UCSD-AML1 (cell line): ENCODE data around the gene NCBP3.

Experiments
- DNase-seq: peaks from one replicate; lab custom pipeline; 2025; ENCODE audit not compliant: unreplicated experiment; lab: John Stamatoyannopoulos, UW

Gene NCBP3

DNA sequence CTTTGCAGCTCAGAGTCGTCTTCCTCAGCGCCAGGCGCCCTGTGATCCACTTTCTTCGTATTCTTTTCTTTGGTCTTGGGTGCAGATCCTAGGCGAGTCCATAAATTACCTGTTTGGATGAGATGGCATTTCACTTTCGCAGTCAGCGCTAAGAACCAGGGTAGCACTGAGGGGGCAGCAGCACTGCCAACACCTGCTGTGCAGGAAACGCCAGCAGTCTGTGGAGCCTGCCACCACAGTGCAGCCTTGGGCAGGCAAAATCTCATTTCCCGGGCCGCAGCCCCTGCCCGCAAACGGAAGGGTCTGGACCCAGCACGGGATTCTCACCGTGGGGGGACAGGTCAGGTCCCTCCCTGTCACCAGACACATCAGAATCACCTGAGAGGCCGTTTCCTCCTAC is 32.9 kb downstream of the NCBP3 start:
- no peak for DNase-seq

DNA sequence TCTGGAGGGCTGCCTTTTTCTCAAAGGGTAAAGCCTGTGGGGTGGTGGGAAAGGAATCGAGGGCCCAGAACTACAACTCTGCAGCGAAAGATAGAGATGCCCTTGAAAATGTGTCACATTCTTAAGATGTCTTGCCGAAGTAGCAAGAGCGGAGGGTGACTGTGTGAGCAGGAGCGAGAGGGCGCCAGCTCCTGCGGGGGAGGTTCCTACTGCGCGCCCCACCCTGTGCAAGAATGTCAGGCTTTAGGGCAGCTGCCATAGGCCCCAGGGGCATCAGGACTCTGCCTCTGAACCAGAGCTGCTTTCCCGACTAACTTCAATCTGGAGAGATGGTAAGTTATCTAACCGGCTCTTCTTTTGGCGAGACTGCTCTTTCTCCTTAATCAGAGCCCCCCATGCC is 33.3 kb downstream of the NCBP3 start:
- no peak for DNase-seq

GRCh38 chr17:3812284-3812683 is 33.8 kb downstream of the NCBP3 start:
- DNase-seq = no peak

DNA sequence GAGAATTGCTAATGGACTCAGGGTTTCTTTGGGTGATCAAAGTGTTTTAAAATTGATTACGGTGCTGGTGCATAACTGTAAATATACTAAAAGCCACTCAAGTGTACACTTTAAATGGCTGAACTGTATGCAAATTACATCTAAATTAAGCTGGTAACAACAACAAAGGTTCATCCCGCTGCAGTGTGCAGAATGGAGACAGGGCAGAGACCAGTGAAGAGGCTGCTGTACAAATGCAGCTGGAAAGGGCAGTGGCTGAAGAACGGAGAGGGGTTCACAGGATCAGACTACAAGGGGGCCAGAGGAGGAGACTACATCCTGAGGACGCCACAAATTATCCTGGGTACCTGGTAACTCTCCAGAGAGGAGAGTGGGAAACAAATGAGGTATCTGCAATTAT is 36.0 kb downstream of the NCBP3 start:
- no peak for DNase-seq

DNA sequence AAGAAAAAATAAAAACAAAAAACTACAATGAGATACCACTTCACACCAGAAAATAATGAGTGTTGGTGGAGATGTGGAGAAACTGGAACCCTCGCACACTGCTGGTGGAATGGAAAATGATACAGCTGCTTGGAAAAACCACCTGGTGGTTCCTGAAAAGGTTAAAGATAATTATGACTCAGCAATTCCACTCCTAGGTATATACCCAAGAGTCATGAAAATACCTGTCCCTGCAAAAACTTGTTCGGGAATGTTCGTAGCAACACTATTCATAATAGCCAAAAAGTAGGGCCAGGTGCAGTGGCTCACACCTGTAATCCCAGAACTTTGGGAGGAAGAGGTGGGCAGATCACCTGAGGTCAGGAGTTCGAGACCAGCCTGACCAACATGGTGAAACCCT is 36.9 kb downstream of the NCBP3 start:
- DNase-seq = no peak

DNA sequence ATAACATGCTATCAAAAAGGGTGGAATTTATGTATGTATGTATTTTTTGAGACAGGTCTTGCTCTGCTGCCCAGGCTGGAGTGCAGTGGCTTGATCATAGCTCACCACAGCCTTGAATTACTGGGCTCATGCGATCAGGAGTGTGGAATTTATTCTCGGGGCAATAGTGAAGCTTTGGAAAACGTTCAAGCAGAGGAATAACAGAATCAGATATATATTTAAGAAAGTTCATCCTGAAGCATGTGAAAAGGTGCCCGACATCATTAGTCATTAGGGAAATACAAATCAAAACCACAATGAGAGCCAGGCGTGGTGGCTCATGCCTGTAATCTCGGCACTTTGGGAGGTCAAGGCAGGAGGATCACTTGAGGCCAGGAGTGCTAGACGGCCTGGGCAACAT is 37.3 kb downstream of the NCBP3 start:
- DNase-seq = no peak

- no peak for DNase-seq
These were observed 40.5 kb downstream of the NCBP3 start for GRCh38 chr17:3805581-3805980.

DNA sequence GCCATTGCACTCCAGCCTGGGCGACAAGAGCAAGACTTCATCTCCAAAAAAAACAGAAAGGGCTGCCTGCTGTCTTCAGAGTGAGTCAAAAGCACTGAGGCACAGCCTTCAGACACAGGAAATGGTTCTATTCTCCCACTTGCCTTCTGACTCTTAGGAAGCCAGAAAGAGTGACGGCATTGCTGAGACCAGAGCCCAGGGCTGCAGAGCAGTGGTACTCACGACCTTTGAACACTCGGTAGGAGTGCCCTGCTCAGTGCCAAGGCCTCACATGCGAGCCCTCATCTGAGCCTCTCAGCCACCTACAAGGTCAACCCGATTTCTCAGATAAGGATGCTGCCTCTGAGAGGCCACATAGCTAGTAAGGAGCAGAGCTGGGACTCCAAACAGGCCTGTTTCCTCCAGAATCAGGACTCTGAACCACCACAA is 41.5 kb downstream of the NCBP3 start:
- DNase-seq = no peak

DNA sequence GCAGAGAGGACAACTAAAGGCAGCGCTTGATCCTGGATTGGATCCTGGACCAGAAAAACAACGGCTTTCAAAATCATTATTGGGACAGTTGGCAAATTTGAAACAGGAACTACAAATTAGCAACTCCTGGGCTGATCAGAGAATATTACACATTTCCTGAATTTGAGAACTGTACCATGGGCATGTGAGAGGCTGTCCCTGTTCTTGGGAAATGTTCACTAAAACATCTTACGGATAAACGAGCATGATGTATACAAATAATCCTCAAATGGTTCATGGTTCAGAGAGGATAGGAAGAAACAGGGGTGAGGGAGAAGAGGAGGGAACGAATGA is 42.8 kb downstream of the NCBP3 start:
- no peak for DNase-seq

DNA sequence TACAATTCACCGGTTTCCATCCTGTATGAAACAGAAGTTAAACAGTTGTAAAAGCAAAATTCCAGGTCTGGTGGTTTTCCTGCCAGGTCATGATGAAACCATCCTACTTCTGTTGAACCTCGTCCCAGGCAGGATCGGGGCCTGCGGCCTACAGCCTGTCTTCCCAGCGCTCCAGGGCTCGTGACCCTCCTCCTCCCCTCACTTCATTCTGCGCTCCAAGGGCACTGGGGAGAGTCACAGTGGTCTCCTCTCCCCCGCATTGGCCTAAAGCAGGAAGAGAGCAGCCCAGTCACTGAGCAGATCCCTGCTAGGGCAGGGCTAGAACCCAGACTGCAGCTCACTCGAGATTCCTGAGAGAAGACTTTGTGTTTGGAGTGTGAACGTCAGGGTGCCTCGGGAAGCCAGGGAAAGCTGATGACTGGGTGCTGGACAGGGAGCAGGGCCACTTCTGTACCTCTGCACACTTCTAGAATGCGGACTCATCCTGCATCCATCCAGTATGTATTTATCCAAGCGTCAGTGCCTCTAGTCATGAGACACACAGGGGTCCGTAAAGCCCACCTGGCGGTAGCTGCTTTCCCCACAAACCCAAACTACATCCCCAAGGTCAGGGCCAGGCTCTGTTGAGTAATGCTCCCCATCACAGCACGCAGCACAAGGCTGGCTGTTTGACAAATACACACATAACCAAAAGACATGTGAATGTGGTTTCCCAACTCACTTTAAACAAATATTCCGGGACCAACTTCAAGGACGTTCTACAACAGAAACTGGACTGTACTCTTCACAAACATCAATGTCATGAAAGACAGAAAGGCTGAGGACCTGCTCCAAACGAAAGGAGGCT is 43.4 kb downstream of the NCBP3 start:
- no peak for DNase-seq

DNA sequence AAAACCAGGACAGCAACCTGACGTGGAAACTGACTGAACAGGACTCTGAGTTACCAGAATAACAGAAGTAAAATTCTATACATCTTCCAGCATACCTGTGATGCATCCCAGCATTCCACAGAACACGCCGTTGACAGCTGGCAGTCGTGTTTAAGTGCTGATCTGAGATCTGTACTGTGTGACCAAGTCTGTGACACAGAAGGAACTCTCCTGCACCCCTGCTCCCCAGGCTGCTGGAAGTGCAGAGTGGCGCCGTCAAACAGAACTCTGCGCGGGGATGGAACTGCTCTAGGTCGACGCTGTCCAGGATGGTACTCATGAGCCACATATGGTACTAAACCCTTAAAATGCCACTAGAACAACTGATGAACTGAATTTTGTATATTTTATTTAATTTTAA is 44.3 kb downstream of the NCBP3 start:
- DNase-seq = no peak

DNA sequence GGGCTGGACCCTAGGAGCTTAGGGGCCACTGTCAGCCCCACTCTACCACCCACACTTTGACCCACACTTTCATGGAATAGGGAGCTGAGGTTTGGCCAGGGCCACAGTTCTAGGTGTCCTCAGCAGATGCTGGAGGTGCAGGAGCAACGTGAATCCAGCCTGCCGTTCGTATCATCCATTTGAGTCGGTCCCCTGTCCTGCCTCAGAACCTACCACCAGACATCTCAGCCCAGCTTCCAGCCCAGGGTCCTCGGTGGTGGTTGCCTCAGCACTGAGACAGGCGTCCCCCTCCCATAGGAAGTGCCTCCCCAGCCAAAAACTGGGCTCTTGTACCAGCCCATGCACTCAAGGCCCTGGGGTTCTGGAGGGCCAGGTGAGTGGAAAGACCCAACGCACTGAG is 44.7 kb downstream of the NCBP3 start:
- DNase-seq = no peak

- DNase-seq = no peak
These were observed 45.4 kb downstream of the NCBP3 start, which contains the start of gene ITGAE for GRCh38 chr17:3800362-3801271. TSS of gene ITGAE (minus strand) at chr17:3801188. CDS start at chr17:3801144, 44 bp downstream.

GRCh38 chr17:3799181-3799945 is 46.7 kb downstream of the NCBP3 start:
- DNase-seq = no peak

- no peak for DNase-seq
These were observed 47.5 kb downstream of the NCBP3 start for GRCh38 chr17:3798273-3799180.

DNA sequence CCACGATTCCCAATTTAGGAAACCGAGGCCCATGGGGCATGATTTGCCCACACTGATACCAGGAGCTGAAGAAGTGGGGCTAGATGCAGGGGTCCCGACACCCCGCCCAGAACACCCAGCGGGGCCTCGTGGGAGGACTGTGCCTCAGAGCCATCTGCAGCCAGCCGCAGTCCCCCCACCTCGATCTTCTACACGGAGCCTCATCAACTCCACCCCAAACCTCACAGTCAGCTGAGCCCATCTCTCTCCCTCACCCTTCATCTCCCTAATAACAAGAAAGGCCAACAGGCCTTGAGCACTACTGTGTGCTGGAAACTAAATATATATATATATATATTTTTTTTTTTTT is 49.2 kb downstream of the NCBP3 start:
- no peak for DNase-seq

DNA sequence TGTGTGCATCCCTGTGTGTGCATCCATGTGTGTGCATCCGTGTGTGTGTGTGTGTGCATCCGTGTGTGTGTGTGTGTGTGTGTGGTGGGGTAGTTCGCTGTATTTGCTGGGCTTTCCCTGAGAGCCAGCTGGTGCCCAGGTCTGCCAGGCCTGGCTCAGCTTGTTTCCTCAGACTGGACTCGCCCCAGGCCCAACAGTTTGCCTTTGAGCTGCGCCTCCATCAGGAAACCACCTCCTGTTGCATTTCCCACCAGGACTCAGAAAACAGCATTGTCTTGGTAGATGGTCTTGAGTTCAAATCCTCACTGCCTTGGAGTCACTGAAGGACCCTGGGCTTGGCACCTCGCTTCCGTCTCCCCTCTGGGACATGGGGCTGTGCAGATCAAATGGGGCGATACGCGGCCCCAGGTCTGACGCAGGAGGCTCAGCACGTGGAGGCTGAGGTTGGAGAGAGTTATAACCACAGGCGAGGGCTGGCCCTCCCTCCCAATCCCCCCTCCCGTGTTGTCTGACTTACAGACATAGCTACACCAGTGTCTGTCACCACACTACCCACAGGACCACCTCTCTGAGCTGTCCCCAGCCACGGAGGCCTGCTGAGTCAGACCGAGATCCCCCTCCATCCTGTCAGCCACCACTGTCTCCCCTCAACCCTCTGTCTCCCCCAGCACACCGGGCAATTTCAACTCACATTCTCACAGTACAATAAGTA is 49.8 kb downstream of the NCBP3 start:
- no peak for DNase-seq

DNA sequence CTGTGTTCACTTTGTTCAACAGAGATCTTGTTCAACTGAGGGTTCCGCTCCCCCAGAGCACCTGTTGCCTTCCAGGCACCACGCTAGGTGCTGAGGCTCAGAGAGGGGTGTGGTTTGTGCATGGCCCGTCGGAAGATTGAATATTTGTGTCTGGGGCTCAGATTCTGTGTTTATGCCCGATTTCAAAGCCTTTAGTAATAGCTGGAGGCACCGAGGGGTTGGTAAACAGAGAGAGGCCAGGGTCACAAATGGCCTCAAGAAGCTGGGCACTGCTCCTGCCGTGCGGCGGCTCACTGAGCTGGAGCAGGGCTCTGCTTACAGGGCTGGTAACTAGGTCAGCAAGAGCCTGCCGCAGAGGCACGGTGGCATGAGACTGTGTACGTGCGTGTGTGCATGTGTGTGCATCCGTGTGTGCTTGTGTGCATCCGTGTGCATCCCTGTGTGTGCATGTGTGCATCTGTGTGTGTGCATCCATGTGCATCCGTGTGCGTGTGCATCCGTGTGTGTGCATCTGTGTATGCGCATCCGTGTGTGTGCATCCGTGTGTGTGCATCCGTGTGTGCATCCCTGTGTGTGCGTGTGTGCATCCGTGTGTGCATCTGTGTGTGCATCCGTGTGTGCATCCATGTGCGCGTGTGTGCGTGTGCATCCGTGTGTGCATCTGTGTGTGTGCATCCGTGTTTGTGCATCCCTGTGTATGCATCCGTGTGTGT is 50.5 kb downstream of the NCBP3 start:
- DNase-seq = no peak
